ENCODE data around the gene CDK5RAP3.
"Not testable (repeated sequence)": the region's sequence is repeated elsewhere in the genome, so short reads cannot be mapped to it uniquely, and the experiment has no call there.

The CDK5RAP3 gene

DNA sequence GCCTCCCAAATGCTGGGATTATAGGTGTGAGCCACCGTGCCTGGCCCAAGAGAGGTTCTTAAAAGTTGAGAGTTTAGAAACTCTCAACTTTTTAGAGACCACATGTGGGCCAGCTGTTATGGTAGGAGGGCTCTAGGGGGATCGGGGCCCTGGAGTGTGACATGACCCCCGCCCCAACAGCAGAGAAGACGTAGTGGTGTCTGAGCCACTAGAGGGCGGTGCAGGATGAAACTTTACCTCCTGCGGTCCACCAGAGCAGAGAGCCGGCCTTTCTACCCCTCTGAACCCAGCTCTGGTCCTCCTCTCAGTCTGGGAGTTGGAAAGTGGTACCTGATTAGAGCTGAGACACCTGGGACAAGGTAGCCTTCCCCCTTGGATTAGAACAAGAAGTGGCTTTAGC, 7.4 kb downstream of the CDK5RAP3 start:
- peak; percentile 21 for DNase-seq

DNA sequence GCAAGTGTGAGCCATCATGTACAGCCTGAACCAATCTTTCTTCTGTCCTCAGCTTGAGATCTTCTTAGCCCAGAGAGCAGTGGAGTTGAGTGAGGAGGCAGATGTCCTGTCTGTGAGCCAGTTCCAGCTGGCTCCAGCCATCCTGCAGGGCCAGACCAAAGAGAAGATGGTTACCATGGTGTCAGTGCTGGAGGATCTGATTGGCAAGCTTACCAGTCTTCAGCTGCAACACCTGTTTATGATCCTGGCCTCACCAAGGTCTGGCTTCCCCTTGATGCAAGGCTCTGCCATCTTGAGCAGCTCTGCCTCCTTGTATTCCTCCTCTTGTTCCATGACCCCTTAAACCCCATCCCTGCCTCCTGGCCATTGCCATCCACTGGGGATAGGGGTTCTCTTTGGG, 9.6 kb downstream of the CDK5RAP3 start:
- DNase-seq: no peak

DNA sequence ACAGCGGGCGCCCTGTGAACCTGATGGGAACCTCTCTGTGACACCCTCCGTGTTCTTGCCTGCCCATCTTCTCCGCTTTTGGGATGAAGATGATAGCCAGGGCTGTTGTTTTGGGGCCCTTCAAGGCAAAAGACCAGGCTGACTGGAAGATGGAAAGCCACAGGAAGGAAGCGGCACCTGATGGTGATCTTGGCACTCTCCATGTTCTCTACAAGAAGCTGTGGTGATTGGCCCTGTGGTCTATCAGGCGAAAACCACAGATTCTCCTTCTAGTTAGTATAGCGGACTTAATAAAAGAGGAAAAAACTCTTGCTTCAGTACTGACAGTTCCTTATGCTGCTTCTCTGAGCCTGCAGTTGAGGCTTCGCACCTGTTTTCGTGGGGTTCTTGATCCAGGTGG, 10.5 kb downstream of the CDK5RAP3 start:
- DNase-seq: no peak

DNA sequence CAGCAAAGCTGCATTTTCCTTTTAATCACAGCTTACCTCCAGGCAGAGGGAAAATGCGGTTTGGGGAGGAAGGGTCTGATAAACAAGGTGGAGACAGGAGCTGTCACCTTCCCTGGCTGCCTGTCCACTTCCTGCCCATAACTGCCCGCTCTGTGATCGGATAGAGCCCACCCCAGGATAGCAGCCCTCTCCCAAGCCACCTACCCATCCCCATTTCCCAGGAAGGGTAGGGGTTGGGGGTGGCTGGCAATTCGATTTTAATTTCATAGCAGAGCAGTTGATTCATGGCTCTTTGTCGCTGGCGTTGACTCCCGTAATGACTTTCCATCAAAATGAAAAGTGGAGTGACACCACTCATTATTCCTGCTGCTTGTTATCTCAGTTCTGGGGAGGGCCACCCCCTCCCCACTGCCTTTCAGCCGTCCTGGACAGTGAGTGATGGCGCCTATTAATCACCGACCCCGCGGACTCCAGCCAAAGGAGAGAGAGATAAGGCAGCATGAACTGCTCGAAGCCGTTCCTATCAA, 11.2 kb downstream of the CDK5RAP3 start:
- DNase-seq: no peak

DNA sequence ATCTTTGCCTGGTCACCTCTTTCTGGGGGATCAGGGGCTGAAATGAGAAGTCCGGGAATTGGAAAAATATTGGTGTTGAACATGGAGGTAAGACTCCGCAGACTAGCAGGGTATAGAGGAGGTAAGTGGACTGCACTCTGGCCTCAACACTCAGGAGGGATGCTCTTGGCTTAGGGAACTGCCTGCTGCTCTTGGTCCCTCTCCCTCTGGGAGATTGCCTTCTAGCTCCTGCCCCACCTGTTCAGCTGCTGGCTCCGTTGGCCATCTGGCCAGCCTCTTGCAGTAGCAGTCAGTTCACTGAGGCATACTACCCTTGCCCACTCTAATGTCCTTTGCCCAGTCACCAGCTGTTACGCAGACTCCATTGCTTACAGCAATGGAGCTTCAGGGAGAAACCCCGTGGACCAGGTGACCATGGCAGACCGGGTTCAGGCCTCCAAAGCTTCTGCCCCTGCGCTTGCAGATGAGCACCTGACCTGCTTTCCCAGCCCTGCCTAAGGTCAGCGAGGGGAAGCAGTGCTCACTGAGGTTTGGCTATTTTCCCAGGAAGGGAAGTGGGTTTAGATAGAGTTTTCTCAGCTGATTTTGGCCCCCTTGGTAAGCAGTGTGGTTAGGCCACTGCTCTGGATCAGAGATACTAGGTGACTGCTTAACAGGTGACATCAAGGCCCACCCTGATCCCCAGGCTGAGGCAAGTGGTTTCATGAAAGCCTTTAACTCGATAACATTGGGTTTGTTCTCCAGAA, 11.9 kb downstream of the CDK5RAP3 start:
- DNase-seq: no peak

DNA sequence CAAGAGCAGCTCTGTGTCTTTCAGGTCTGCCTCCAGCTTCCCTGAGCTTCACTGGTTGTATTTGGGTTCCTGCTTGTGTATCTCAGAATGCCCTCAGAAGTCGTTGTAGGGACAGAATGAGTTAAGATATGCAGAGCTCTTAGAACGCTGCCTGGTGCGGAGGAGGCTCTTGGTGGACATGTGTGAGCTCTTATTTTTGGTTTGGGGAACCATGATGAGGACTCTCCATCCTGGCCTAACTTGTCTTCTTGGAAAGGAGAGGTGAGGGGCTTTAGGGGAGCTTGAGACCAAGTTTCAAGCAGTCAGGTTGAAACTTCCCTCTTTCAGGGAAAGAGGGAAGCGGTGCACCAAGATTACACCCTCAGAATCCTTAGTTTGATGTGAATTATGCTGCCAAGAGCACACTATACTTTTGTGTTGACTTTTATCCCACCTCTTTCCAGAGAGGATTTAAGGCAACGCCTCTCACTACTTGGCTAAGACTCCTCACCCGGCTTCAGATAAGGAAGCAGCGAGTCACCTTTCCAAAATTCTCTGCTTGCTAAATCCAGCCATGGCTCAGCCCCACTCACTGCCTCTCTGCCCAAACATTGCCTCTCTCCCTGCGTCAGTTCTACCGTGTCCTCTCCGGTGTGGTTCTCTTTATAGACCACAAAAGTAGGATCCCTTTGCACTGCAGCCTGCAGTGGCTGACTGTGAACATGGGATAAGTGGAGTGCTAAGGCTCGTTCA, 12.7 kb downstream of the CDK5RAP3 start:
- no peak for DNase-seq

DNA sequence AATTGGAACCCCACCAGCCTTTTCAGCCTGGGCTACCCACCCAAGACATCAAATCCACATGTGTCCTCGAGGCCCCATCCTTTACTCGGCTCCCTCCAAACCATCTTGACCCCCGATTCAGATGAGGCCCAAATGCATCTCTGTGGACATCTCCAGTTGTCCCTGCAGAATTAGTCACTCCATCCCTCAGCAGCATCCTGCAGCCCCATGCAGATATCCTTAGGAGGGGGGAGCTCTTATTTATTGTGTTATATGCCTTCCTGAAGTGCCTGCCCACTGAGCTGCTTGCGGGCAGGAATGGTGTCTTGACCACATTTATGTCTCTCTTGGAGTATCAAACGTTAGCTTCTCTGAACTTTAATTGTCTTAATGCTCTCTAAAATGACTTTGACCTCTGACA, 15.6 kb downstream of the CDK5RAP3 start:
- DNase-seq: no peak

DNA sequence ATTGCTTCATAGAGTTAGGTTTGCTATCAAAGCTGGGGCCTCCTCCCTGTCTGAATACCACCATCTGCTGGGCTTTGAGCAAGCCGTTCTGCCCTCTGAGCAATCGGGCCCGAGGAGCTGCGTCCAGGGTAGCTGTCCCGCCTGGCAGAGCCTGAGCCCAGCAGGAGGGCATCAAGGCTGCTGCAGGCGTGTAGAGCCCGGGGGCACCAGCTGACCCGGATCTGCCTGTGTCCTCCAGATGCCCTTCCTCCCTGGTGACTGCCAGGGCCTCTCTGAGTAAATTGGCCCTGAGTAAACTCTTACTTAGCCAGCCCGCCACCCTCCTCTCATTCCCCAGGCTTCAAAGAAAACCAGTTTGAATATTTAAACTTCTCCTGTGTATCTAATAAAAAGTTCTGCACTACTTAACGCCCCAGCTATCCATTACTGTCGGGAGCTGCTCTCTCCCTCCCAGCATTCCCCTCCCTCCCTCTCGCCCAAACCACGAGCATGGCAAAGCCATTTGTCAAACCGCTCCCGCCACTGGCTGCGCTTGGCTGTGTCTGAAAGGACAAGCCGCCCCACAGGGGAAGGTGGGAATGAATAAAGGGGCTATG, 16.4 kb downstream of the CDK5RAP3 start:
- DNase-seq: peak; percentile 72

DNA sequence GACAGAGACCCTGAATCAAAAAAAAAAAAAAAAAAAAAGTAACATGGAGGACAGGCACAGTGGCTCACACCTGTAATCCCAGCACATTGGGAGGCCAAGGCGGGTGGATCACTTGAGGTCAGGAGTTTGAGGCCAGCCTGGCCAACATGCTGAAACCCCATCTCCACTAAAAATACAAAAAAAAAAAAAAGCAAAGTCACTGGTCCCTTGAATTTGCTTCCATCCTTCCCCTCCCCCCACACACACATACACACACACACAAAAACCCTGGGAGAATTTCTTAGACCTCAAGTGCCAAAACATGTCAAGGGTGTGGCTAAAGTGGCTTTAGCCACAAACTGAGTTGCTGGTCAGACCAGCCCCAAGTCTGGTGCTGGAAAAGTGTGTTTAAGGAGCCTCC, 17.5 kb downstream of the CDK5RAP3 start:
- DNase-seq: not testable (repeated sequence)

DNA sequence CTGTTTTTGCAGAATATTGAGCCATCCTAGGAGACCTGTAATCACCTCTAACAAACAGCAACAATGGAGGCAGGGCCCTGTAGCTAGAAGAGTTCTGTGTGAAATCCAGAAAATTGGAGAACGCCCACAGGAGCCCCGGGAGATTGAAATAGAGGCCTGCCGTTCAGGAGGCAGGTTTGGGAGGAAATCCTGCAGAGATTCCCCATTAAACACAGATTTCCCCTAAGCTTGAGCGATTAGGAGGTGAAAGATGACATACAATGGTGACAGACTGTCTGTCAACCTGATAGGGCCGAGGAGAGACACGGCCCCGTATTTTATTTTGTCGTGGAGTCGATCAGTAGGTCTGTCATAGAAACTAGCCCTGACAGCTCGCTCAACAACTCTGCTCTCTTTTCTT, 18.2 kb downstream of the CDK5RAP3 start:
- no peak for DNase-seq

DNA sequence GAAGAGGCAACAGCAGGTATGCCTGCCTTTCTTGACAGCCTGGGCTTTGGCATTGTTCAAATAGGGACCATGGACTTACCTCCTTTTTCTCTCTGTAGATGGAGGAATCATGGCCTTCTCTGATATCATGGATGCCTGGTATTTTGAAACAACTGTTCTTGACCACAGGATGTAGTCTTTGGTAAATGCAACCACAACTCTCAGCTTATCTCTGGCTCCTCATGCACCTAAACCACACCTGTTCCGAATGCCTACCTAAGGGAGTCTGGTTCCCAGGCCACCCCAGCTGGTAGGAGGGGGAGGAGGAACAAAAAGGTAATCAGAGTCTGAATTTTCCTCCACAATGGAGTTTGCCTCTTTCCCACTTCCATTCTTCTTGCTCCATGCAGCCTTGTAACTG, 18.8 kb downstream of the CDK5RAP3 start:
- DNase-seq: no peak

DNA sequence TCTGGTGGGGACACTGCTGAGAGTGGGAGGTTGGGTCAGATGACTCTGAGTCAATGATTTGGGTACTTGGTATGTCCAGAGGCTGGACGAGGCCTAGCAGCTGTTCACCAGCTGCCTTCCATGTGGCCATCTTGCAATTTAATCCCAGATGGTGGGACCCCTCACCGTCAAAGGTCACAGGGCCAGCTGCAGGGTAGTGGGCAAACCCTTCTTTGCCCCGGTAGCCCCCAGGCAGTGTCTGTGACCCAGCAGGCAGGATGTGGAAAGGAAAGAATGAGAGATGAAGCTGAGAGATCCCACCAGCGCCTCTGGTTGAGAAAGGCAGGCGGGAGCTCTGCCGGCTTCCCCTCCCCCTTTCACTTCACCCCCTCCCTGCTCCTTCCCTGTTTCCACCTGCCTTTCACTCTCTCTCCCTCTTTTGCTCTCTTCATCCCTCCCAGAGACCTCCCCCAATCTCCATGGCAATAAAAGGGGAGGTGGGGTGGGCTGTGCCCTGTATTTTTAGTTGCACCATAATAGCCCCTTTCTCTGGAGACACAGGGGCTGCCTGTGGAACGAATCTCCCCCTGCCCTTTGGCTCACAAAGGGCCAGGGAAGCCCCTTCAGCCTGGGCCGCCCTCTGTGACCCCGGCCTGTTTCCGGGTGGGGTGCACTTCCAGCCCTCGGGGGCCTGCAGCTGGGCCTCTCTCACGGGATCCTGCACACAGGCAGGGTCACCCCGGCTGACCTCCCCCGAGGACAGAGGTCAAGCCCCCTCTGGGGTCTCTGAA, 20.2 kb downstream of the CDK5RAP3 start:
- DNase-seq: peak; percentile 62

DNA sequence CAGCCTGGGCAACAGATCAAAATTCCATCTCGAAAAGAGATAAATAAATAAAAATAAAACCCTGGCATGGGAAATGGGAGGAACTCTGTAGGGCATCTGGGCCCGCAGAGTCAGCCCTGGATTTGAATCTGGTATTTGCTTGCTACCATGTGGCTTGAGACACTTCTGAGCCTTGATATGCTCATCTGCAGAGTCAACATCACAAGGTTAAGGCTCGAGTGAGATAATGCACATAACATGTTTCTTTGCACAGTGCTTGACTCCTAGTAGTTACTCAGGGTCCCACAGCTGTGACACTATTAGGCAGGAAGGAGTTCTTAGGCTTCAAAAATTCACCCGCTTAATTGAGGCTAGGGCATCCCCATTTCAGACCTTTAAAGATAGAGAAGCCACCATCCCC, 21.3 kb downstream of the CDK5RAP3 start:
- no peak for DNase-seq

DNA sequence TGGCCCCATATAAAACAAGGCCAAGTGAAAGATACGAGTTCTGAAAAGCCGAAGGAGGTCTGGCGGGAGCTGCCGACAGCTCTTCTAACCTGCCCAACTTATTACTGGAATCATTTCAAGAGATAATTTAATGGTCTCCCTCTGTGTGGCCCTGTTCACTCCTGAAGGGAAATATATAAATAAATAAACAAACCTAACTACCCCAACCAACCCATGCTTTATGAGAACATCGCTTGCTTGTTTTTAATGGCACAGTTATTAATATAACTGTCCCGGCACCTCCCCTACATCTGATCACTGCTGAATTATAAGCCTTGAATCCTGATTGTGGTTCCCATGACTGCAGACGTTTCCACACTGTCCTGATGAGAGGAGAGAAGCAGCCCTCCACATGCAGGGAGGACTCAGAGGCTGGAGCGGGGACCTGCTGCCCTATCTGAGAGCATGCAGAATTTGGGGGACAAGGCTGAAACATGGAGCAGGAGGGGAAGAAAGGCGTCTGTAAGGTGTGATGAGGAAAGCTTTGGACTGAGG, 22.2 kb downstream of the CDK5RAP3 start:
- no peak for DNase-seq

DNA sequence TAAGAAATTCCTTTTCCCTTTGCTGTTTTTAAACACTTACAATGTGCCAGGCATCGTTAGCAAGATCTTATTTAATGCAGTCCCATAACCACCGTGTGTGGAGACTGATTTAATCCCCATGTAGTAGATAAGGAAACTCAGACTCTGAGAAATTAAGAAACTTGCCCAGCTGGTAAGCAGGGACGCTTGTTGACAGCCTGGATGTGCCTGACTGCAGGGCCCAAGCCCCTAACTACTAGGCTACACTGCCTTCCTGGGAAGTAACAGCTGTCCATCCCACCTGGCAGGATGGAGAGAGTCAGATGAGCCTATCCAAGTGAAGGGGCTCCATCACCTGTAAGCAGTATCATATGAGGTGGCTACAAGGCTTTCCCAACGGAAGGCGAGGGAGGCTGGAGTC, 23.1 kb downstream of the CDK5RAP3 start:
- DNase-seq: no peak

DNA sequence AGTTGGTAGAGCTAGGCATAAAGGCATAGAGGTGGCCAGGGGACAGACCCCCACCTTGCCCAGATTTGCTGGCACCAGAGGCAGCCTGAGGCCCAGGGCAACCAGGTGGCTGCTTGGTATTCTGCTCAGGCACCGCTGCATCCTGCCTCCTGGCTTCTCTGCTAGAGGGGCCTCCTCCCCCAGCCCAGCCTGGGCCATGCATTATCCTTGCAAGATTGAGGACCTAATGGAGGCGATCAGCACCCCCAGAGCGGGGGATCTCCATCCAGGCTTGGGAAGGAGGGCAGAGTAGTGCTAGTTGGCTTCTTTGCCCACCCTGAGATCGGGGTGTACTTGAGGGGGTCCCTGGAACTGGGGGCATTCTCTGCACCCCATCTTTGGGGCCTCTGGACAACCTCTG, 23.8 kb downstream of the CDK5RAP3 start:
- no peak for DNase-seq

DNA sequence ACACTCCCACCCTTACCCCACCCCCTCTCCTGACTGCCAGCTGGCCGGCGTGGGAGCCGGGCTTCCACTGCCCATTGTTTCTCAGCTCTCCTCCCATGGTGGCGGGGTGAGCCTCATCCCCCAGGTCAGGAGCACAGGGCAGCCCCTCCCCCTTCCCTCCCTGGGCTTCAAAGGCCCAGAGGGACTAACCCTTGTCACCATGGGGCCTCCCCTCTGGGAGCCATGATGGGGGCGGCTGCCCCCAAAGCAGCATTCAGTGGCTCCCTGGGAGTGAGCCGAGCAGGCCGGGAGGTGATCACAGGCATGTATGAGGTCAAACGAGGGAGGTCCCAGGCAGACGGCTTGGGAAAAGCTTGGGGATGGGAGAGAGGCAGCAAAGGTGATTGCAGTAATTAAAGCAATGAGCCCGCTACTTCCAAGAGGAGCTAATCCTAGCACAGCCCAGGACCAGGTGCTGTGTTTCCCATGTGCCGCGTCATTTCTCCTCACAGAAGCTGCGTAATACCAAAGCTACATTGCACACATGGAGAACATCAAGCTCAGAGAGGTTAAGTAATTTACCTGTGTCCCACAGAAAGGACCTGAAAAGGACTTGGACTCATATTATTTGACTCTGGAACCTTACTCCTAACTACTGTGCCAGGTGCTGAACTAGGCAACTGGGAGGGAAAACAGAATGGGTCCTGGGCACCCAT, 24.5 kb downstream of the CDK5RAP3 start:
- no peak for DNase-seq

DNA sequence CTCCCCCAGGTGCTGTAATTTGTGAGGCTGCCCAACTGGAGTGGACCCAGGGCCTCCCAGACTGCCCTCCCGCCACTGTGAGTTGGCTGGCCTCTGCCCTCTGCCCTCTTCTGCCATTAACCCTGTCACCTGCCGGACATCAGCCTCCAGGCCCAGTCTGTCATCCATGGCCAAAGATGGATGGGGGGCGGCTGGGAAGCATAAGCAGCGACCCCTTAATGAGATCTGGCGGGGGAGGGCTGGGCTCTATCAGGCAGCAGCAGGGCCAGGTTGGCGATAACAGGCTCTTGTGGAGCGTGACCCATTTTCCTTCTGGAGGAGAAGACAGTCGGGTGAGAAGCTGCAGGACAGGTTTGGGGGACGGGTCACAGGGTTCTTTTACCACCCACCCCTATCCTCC, 25.3 kb downstream of the CDK5RAP3 start:
- DNase-seq: no peak

DNA sequence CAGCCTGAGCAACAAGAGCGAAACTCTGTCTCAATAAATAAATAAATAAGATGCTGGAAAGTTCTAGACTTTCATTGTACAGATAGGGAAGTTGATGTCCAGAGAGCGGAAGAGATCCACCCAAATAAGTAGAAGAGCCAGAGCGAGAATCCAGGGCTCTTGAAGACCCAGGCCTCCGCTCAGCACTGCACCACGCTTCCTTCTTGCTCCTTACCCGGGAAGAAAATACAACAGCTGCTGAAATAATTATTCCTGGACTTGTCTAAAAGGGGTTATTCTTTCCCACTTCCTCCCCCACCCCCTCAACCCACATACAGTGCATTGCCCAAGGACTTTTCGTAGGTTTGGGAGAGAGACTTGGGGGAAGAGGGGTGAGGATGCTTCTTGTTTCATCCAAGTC, 26.7 kb downstream of the CDK5RAP3 start:
- no peak for DNase-seq

DNA sequence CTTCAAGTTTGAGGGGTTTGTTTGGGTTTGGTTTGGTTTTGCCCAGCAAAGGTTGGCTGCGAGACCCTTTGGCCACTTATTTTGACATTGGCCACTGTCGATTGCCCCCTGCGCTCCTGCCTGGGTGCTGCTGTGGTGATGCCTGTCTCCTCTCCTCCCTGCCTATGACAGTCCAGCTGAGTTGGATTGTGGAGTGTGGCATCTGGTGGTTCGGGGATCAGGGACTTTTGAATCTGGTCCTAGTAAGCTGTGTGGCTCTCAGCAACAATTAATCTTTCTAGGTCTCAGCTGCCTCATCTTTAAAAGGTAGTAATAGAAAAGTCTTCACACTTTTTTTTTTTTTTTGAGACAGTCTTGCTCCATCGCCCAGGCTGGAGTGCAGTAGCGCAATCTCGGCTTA, 27.1 kb downstream of the CDK5RAP3 start:
- no peak for DNase-seq

DNA sequence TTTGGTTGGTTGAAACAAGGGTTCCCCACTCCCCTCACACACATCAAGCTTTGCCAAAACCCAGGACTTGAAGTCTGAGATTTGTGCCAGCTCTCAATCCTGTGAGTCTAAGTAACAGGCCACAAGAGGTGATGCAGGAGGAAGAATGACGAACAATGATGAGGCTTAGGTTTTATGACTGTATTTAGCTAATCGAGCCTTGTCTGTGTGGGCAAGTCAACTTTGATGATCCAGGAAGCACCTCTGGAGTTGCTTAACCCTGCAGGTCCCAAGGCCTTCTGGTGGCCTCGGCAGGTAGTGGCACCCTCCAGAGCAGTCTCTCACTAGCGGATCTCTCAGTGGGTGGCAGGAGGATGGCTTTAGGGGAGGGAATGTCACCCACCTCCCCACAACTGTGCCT, 28.7 kb downstream of the CDK5RAP3 start:
- peak; percentile 30 for DNase-seq

DNA sequence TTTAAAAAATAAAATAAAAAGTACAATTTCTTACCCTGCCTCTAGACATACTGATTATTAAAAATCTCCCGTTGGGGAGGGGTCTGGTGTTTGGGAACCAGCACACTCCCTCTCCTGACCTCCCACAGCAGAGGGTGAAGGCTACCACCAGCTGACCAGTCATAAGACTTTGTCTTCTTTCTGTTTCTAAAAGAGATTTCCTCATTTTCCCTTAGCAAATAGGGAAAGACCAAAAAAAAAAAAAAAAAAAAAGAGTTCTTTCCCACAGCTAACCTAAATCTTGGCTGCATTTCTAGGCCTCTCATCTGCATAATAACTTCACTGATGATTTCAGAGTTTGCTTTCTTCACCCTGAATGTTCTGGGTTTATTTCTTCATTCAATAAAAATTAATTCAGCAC, 30.3 kb downstream of the CDK5RAP3 start:
- no peak for DNase-seq
